GM12878 (cell line): ENCODE data around the gene TCF15. TPM values are rescaled to one million over a fixed set of nuclear protein-coding genes. Genes with fewer than 3 reads are reported as not detected.

Source experiments
- polyA plus RNA-seq, 11 experiments: library from polyadenylated mRNA; depleted of rRNA in 4 of 11; unstranded in 6 of 11; stranded (reverse) in 5 of 11; fragments of >200 nt; fragmentation: Nextera tagmentation in 4 of 11; fragmentation: Illumina TruSeq in 1 of 11; extraction: Ambion mirVana in 4 of 11; extraction: Trizol in 1 of 11; gene quantifications; 1 replicate in 1 of 11; 2 replicates in 10 of 11; pipeline versions ENCODE4 v1.2.1 to v1.2.3, GENCODE V29; 2011 to 2016; ENCODE audit warnings: inconsistent platforms in 2 of 11, missing spikeins in 2 of 11, low read depth in 1 of 11
- total RNA-seq, 4 experiments: library from RNA; depleted of rRNA in 3 of 4; stranded (reverse); fragments of >200 nt in 3 of 4; fragmentation: Illumina TruSeq in 1 of 4; extraction: Trizol in 1 of 4; gene quantifications; 2 replicates each; pipeline versions ENCODE4 v1.2.1 to v1.2.3, GENCODE V29; 2013 to 2021

Gene TCF15
- total and polyA plus RNA-seq, 10 of the 15 experiments (the other 5 are each of a cell fraction or from before 2014, with no cell fraction given), result 0.08 TPM; not detected in 9

Other genes with a start within 250 kb of the TCF15 start
Only the 7 nearest of the 8 such genes appear.
- gene RBCK1, start 202.0 kb downstream of the TCF15 start, total RNA-seq (2014; rRNA removed), result 73.3 and 76.9 TPM in 2 replicates
- 34.4 and 39.3 TPM in 2 replicates for gene RBCK1, start 202.0 kb downstream of the TCF15 start, total RNA-seq (2014; rRNA removed; fragmentation: Illumina TruSeq; extraction: Trizol)
- gene RBCK1, start 202.0 kb downstream of the TCF15 start, total RNA-seq (2021), result 95.4 and 99.7 TPM in 2 replicates
- gene RBCK1, start 202.0 kb downstream of the TCF15 start, polyA plus RNA-seq (2011; rRNA removed), result 73.4 and 75.2 TPM in 2 replicates
- gene RBCK1, start 202.0 kb downstream of the TCF15 start, polyA plus RNA-seq (2014; fragmentation: Illumina TruSeq; extraction: Trizol), result 21.2 and 46.3 TPM in 2 replicates
- gene RBCK1, start 202.0 kb downstream of the TCF15 start, polyA plus RNA-seq (2014; fragmentation: Nextera tagmentation; extraction: Ambion mirVana), result 10 to 100 TPM; 14.1 to 18.8 TPM
- gene RBCK1, start 202.0 kb downstream of the TCF15 start, polyA plus RNA-seq (2014; rRNA removed), result 93.4 and 102 TPM in 2 replicates
- 10 to 100 TPM; 83.8 to 89.8 TPM for gene RBCK1, start 202.0 kb downstream of the TCF15 start, polyA plus RNA-seq (2016; fragmentation: Nextera tagmentation; extraction: Ambion mirVana)
- gene TBC1D20, start 147.8 kb downstream of the TCF15 start, total RNA-seq (2014; rRNA removed), result 15.0 and 15.1 TPM in 2 replicates
- gene TBC1D20, start 147.8 kb downstream of the TCF15 start, total RNA-seq (2014; rRNA removed; fragmentation: Illumina TruSeq; extraction: Trizol), result 9.3 and 9.7 TPM in 2 replicates
- gene TBC1D20, start 147.8 kb downstream of the TCF15 start, total RNA-seq (2021), result 12.8 and 13.2 TPM in 2 replicates
- gene TBC1D20, start 147.8 kb downstream of the TCF15 start, polyA plus RNA-seq (2011; rRNA removed), result 12.9 and 16.7 TPM in 2 replicates
- gene TBC1D20, start 147.8 kb downstream of the TCF15 start, polyA plus RNA-seq (2014; fragmentation: Illumina TruSeq; extraction: Trizol), result 15.2 TPM in 2 replicates
- gene TBC1D20, start 147.8 kb downstream of the TCF15 start, polyA plus RNA-seq (2014; fragmentation: Nextera tagmentation; extraction: Ambion mirVana), result 1 to 10 TPM; 4.3 to 6.8 TPM
- 16.8 and 17.9 TPM in 2 replicates for gene TBC1D20, start 147.8 kb downstream of the TCF15 start, polyA plus RNA-seq (2014; rRNA removed)
- gene TBC1D20, start 147.8 kb downstream of the TCF15 start, polyA plus RNA-seq (2016; fragmentation: Nextera tagmentation; extraction: Ambion mirVana), result 1 to 10 TPM; 8.4 to 9.7 TPM
- gene CSNK2A1, start 66.5 kb downstream of the TCF15 start, total RNA-seq (2014; rRNA removed), result 96.2 and 103 TPM in 2 replicates
- 141 and 143 TPM in 2 replicates for gene CSNK2A1, start 66.5 kb downstream of the TCF15 start, total RNA-seq (2014; rRNA removed; fragmentation: Illumina TruSeq; extraction: Trizol)
- 124 and 135 TPM in 2 replicates for gene CSNK2A1, start 66.5 kb downstream of the TCF15 start, total RNA-seq (2021)
- 119 and 125 TPM in 2 replicates for gene CSNK2A1, start 66.5 kb downstream of the TCF15 start, polyA plus RNA-seq (2011; rRNA removed)
- 199 and 233 TPM in 2 replicates for gene CSNK2A1, start 66.5 kb downstream of the TCF15 start, polyA plus RNA-seq (2014; fragmentation: Illumina TruSeq; extraction: Trizol)
- 10 to 100 TPM; 47.6 to 56.5 TPM for gene CSNK2A1, start 66.5 kb downstream of the TCF15 start, polyA plus RNA-seq (2014; fragmentation: Nextera tagmentation; extraction: Ambion mirVana)
- 75.4 and 78.6 TPM in 2 replicates for gene CSNK2A1, start 66.5 kb downstream of the TCF15 start, polyA plus RNA-seq (2014; rRNA removed)
- 10 to 100 TPM; 93.8 TPM for gene CSNK2A1, start 66.5 kb downstream of the TCF15 start, polyA plus RNA-seq (2016; fragmentation: Nextera tagmentation; extraction: Ambion mirVana)
- 19.3 and 20.5 TPM in 2 replicates for gene SRXN1, start 42.9 kb upstream of the TCF15 start, total RNA-seq (2014; rRNA removed)
- gene SRXN1, start 42.9 kb upstream of the TCF15 start, total RNA-seq (2014; rRNA removed; fragmentation: Illumina TruSeq; extraction: Trizol), result 14.4 and 14.8 TPM in 2 replicates
- 15.8 and 16.0 TPM in 2 replicates for gene SRXN1, start 42.9 kb upstream of the TCF15 start, total RNA-seq (2021)
- gene SRXN1, start 42.9 kb upstream of the TCF15 start, polyA plus RNA-seq (2011; rRNA removed), result 17.6 and 17.8 TPM in 2 replicates
- gene SRXN1, start 42.9 kb upstream of the TCF15 start, polyA plus RNA-seq (2014; fragmentation: Illumina TruSeq; extraction: Trizol), result 19.3 and 19.6 TPM in 2 replicates
- 1 to 10 TPM; 4.1 to 7.5 TPM for gene SRXN1, start 42.9 kb upstream of the TCF15 start, polyA plus RNA-seq (2014; fragmentation: Nextera tagmentation; extraction: Ambion mirVana)
- 13.7 and 14.2 TPM in 2 replicates for gene SRXN1, start 42.9 kb upstream of the TCF15 start, polyA plus RNA-seq (2014; rRNA removed)
- gene SRXN1, start 42.9 kb upstream of the TCF15 start, polyA plus RNA-seq (2016; fragmentation: Nextera tagmentation; extraction: Ambion mirVana), result 10 to 100 TPM; 15.2 to 17.9 TPM
- gene SCRT2, start 65.5 kb upstream of the TCF15 start, total RNA-seq (2014; rRNA removed), result not detected in 2 replicates
- not detected in 2 replicates for gene SCRT2, start 65.5 kb upstream of the TCF15 start, total RNA-seq (2014; rRNA removed; fragmentation: Illumina TruSeq; extraction: Trizol)
- gene SCRT2, start 65.5 kb upstream of the TCF15 start, total RNA-seq (2021), result not detected in 2 replicates
- not detected in 2 replicates for gene SCRT2, start 65.5 kb upstream of the TCF15 start, polyA plus RNA-seq (2011; rRNA removed)
- not detected in 2 replicates for gene SCRT2, start 65.5 kb upstream of the TCF15 start, polyA plus RNA-seq (2014; fragmentation: Illumina TruSeq; extraction: Trizol)
- gene SCRT2, start 65.5 kb upstream of the TCF15 start, polyA plus RNA-seq (2014; fragmentation: Nextera tagmentation; extraction: Ambion mirVana), result not detected
- not detected in 2 replicates for gene SCRT2, start 65.5 kb upstream of the TCF15 start, polyA plus RNA-seq (2014; rRNA removed)
- gene SCRT2, start 65.5 kb upstream of the TCF15 start, polyA plus RNA-seq (2016; fragmentation: Nextera tagmentation; extraction: Ambion mirVana), result not detected
- not detected in 2 replicates for gene SLC52A3, start 158.2 kb upstream of the TCF15 start, total RNA-seq (2014; rRNA removed)
- not detected in 2 replicates for gene SLC52A3, start 158.2 kb upstream of the TCF15 start, total RNA-seq (2014; rRNA removed; fragmentation: Illumina TruSeq; extraction: Trizol)
- not detected in 2 replicates for gene SLC52A3, start 158.2 kb upstream of the TCF15 start, total RNA-seq (2021)
- not detected in 2 replicates for gene SLC52A3, start 158.2 kb upstream of the TCF15 start, polyA plus RNA-seq (2011; rRNA removed)
- gene SLC52A3, start 158.2 kb upstream of the TCF15 start, polyA plus RNA-seq (2014; fragmentation: Illumina TruSeq; extraction: Trizol), result not detected in 2 replicates
- not detected for gene SLC52A3, start 158.2 kb upstream of the TCF15 start, polyA plus RNA-seq (2014; fragmentation: Nextera tagmentation; extraction: Ambion mirVana)
- not detected in 2 replicates for gene SLC52A3, start 158.2 kb upstream of the TCF15 start, polyA plus RNA-seq (2014; rRNA removed)
- not detected for gene SLC52A3, start 158.2 kb upstream of the TCF15 start, polyA plus RNA-seq (2016; fragmentation: Nextera tagmentation; extraction: Ambion mirVana)
- 6.7 and 8.0 TPM in 2 replicates for gene FAM110A, start 223.4 kb upstream of the TCF15 start, total RNA-seq (2014; rRNA removed)
- 1.8 and 2.5 TPM in 2 replicates for gene FAM110A, start 223.4 kb upstream of the TCF15 start, total RNA-seq (2014; rRNA removed; fragmentation: Illumina TruSeq; extraction: Trizol)
- 14.8 and 15.9 TPM in 2 replicates for gene FAM110A, start 223.4 kb upstream of the TCF15 start, total RNA-seq (2021)
- 2.7 and 6.8 TPM in 2 replicates for gene FAM110A, start 223.4 kb upstream of the TCF15 start, polyA plus RNA-seq (2011; rRNA removed)
- gene FAM110A, start 223.4 kb upstream of the TCF15 start, polyA plus RNA-seq (2014; fragmentation: Illumina TruSeq; extraction: Trizol), result 4.3 and 4.7 TPM in 2 replicates
- gene FAM110A, start 223.4 kb upstream of the TCF15 start, polyA plus RNA-seq (2014; fragmentation: Nextera tagmentation; extraction: Ambion mirVana), result 1 to 10 TPM; 1.1 to 2.4 TPM
- 12.8 and 13.5 TPM in 2 replicates for gene FAM110A, start 223.4 kb upstream of the TCF15 start, polyA plus RNA-seq (2014; rRNA removed)
- gene FAM110A, start 223.4 kb upstream of the TCF15 start, polyA plus RNA-seq (2016; fragmentation: Nextera tagmentation; extraction: Ambion mirVana), result 10 to 100 TPM in 1 of 2 experiments, 1 to 10 TPM in 1; 8.8 to 11.5 TPM